ENCODE data around the gene UNC79.
"Not testable (repeated sequence)": the region's sequence is repeated elsewhere in the genome, so short reads cannot be mapped to it uniquely, and the experiment has no call there.

Gene UNC79

DNA sequence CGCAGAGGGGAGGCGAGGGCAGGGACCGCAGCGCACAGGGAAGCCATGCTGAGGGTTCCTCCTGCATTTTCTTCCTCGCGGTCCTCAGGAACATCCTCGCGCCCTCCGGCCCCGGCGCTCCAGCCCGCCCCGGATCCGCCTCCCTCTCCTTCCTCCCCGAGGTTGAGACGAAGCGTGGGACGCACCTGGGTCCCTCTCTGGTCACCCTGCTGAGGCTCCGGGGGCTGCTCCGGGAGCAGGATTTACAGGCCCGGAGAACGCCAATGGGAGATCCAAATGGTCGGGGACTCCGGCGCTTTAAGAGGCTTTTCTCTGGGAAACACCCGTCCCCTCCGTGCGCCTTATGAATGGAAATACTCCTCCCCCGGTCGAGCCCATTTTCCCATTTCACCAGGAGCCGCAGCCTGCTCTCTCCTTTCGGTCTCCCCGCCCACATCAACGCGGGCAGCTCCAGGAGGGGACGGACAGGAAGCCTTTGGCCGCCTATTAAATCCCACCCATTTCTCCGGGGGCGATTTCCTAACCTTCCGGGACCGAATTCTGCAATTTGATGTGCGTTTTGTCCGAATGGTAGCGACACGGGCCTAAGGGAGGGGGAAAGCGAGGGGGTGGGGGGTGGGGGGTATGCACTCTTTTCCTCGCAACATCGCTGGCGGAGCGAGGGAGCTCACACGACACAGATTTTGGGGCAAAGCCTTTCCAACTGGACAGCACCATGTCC lies at the start of gene UNC79:
TSS of gene UNC79 (plus strand) at position 625 of the 721 bp plus-strand sequence. CDS start at position 716, 91 bp downstream.
- Mint-ChIP-seq H3K4me1 (no peaks in the 10 kb centered on the region), H3K4me3 (no peak within 1 kb of the TSS), H3K27ac (no peak within 1 kb of the TSS), H3K36me3 (no peaks in the 10 kb centered on the region), H3K9me3 (peaks cover 12% of the 10 kb centered on the region)
- ATAC-seq (no peak), DNase-seq (ENCODE audit: low spot score in 2 of 2) (no peak)

DNA sequence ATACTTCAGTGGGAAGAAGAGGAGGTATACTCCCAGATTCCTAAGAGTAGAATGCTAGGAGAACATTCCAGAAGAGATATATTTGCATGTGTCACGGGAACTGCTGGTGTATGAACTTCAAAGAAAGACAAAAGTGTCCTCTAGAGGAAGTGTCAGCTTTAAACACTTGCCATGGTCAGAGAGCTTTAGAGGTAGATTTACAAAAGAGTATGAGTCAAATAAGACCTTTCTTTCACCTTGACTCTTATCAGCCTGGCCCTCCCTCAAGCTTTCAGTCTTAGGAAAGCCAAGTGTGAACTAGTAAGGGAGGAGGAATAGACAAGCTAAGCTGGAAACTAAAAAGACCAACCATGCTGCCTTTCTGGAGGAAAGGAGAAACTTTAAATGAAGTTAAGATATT lies 49.1 kb upstream of the UNC79 start:
- DNase-seq (ENCODE audit: low spot score in 2 of 2) (no peak), ATAC-seq (no peak)
- H3K27ac Mint-ChIP-seq, result no peak overlapping the region
- no peaks in the 10 kb centered on the region for H3K4me1 Mint-ChIP-seq
- no peaks in the 10 kb centered on the region for H3K9me3 Mint-ChIP-seq
- H3K4me3 Mint-ChIP-seq, result no peak overlapping the region
- H3K36me3 Mint-ChIP-seq, result no peaks in the 10 kb centered on the region

DNA sequence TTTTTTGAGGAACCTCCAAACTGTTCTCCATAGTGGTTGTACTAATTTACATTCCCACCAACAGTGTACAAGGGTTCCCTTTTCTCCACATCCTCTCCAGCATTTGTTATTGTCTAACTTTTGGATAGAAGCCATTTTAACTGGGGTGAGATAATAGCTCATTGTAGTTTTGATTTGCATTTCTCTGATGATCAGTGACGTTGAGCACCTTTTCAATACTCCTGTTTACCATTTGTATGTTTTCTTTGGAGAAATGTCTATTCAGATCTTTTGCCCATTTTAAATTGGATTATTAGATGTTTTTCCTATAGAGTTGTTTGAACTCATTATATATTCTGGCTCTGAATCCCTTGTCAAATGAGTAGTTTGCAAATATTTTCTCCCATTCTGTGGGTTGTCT lies 46.5 kb upstream of the UNC79 start:
- not testable (repeated sequence) for ATAC-seq; H3K36me3 Mint-ChIP-seq; DNase-seq (ENCODE audit: low spot score in 2 of 2); H3K27ac Mint-ChIP-seq; H3K4me1 Mint-ChIP-seq; H3K9me3 Mint-ChIP-seq; H3K4me3 Mint-ChIP-seq

DNA sequence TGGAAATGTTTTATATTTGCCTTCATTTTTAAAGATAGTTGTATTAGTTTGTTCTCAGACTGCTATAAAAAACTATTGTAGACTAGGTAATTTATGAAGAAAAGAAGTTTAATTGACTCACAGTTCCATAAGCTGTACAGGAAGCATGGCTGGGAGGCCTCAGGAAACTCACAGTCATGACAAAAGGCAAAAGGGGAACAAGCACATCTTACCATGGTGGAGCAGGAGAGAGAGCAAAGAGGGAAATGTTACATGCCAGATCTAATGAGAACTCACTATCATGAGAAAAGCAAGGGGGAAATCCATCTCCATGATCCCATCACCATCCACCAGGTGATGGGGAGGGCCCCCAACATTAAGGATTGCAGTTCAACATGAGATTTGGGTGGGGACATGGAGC lies 35.5 kb upstream of the UNC79 start:
- Mint-ChIP-seq H3K9me3 (peaks cover 9% of the 10 kb centered on the region), H3K4me3 (no peak overlapping the region), H3K36me3 (no peaks in the 10 kb centered on the region), H3K4me1 (no peaks in the 10 kb centered on the region), H3K27ac (no peak overlapping the region)
- no peak for DNase-seq (ENCODE audit: low spot score in 2 of 2)
- ATAC-seq, result no peak

DNA sequence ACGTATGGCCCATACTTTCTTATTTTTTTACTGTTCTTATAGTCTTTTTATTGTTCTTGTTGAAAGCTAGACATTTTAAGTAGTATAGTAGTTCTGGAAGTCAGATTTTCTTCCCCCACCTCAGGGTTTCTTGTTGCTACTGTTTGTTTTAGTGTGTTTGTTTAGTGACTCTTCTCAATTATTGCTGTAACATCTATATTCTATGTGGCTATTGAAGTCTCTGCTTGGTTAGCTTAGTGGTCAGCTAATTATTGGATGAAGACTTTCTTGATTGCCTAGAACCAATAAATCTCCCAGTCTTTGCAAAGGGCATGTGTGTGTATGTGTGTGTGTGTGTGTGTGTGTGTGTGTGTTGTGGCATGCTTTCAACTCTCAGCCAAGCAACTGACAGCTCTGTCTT lies 34.3 kb upstream of the UNC79 start:
- Mint-ChIP-seq H3K27ac (no peak overlapping the region), H3K9me3 (peaks cover 9% of the 10 kb centered on the region), H3K4me3 (no peak overlapping the region), H3K4me1 (no peaks in the 10 kb centered on the region), H3K36me3 (no peaks in the 10 kb centered on the region)
- ATAC-seq (no peak), DNase-seq (ENCODE audit: low spot score in 2 of 2) (no peak)

DNA sequence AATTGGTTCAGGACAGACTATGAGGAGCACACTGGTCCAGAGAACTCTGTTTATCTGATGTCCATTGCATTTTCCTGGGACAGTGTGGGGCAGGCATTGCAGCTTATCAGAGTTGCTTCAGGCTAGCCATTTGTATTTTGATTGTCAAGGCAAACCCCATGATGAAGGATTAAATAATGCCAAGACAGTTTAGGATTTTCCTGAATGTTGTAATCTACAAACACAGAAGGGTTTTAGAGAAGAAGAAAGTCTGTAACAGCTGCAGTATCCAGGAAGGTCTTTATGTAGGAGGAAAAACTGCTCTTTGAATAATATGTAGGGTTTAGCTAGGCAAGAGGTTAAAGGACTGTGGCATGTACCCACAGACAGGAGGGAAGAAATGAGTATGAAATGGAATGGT lies 32.2 kb upstream of the UNC79 start:
- Mint-ChIP-seq H3K27ac (no peak overlapping the region), H3K4me3 (no peak overlapping the region), H3K4me1 (no peaks in the 10 kb centered on the region), H3K36me3 (no peaks in the 10 kb centered on the region), H3K9me3 (peaks cover 9% of the 10 kb centered on the region)
- ATAC-seq (no peak), DNase-seq (ENCODE audit: low spot score in 2 of 2) (no peak)

DNA sequence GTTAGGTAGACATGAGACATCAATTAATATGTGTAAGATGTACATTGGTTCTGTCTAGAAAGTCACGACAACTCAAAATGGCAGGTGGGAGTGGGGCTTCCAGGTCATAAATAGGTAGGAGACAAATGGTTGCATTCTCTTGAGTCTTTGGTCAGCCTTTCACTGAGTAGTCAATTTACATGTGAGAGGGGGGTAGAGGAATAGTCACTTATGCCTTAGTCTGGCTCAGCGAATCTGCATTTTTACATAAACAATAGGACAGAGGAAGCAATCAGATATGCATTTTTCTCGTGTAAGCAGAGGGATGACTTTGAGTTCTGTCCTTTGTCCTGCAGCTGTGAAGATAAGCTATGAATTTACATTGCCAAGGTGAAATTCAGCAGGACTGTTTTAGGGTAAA lies 27.8 kb upstream of the UNC79 start:
- ATAC-seq (no peak), DNase-seq (ENCODE audit: low spot score in 2 of 2) (no peak)
- Mint-ChIP-seq H3K4me3 (no peak overlapping the region), H3K27ac (no peak overlapping the region), H3K36me3 (no peaks in the 10 kb centered on the region), H3K9me3 (no peaks in the 10 kb centered on the region), H3K4me1 (no peaks in the 10 kb centered on the region)

DNA sequence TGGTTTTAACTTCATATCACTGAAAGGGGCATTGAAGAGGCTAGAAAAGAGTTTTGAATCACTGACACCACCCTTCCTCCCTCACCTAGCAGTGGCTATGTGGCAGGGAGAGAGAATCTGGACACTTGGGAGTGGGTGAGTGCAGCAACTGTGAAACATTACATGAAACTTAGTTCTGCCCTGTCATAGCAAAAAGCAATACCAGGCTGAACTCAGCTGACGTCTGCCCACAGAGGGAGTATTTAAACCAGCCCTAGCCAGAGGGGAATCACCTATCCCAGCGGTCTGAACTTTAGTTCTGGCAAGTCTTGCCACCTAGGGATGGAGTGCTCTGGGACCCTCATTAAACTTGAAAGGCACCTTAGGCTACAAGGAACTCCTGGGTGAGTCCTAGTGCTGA lies 20.7 kb upstream of the UNC79 start:
- Mint-ChIP-seq H3K27ac (no peak overlapping the region), H3K9me3 (peaks cover 8% of the 10 kb centered on the region), H3K36me3 (no peaks in the 10 kb centered on the region), H3K4me3 (no peak overlapping the region), H3K4me1 (no peaks in the 10 kb centered on the region)
- ATAC-seq (no peak), DNase-seq (ENCODE audit: low spot score in 2 of 2) (no peak)

DNA sequence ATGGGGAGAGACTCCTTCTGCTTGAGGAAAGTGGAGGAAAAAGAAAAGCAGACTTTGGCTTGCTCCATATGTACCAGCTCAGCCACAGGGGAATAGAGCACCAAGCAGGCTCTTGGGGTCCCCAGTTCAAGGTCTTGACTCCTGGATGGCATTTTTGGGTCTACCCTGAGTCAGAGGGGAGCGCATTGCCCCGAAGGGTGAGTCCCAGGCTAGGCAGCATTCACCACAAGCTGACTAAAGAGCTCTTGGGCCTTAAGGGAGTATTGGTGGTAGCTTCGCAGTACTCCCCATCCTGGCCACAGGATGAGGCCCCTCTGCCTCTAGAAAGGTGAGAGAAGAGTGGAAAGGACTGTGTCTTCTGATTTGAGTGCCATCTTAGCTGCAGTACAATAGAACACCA lies 19.8 kb upstream of the UNC79 start:
- Mint-ChIP-seq H3K27ac (no peak overlapping the region), H3K4me3 (no peak overlapping the region), H3K9me3 (peaks cover 8% of the 10 kb centered on the region), H3K4me1 (no peaks in the 10 kb centered on the region), H3K36me3 (no peaks in the 10 kb centered on the region)
- ATAC-seq (no peak), DNase-seq (ENCODE audit: low spot score in 2 of 2) (no peak)

DNA sequence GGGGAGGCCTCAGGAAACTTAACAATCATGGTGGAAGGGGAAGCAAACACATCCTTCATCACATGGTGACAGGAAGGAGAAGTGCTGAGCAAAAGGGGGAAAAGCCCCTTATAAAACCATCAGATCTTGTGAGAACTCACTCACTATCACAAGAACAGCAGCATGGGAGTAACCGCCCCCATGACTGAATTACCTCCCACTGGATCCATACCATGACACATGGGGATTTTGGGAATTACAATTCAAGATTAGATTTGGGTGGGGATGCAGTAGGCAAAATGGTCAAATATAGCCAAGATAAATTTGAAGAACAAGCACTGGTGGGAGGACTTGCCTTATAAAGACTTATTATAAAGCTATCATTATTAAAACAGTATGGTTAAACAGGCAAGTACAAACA lies 5.6 kb upstream of the UNC79 start:
- not testable (repeated sequence) for H3K27ac Mint-ChIP-seq; DNase-seq (ENCODE audit: low spot score in 2 of 2); H3K4me3 Mint-ChIP-seq; ATAC-seq; H3K36me3 Mint-ChIP-seq; H3K4me1 Mint-ChIP-seq
- H3K9me3 Mint-ChIP-seq, result peaks cover 15% of the 10 kb centered on the region

DNA sequence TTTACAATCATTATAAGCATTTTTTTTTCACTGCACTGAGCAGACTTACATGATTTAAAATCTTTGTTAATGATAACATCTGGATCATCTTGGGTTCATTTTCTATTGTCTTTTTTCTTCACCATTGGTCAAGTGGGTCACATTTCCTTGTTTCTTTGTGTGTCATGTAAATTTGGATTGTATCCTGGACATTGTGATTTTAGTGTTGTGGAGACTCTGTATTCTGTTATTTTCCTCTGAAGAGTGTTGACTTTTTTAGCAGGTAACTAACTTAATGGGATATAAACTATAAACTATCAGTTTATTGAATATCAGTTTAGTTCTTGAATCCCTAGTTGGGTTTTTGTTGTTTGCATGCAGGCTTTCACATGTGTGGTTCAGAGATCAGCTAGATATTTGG lies 4.0 kb upstream of the UNC79 start:
- H3K27ac Mint-ChIP-seq, result no peak overlapping the region
- peaks cover 15% of the 10 kb centered on the region for H3K9me3 Mint-ChIP-seq
- DNase-seq (ENCODE audit: low spot score in 2 of 2), result no peak
- ATAC-seq, result no peak
- H3K4me3 Mint-ChIP-seq, result no peak overlapping the region
- H3K4me1 Mint-ChIP-seq, result no peaks in the 10 kb centered on the region
- no peaks in the 10 kb centered on the region for H3K36me3 Mint-ChIP-seq

DNA sequence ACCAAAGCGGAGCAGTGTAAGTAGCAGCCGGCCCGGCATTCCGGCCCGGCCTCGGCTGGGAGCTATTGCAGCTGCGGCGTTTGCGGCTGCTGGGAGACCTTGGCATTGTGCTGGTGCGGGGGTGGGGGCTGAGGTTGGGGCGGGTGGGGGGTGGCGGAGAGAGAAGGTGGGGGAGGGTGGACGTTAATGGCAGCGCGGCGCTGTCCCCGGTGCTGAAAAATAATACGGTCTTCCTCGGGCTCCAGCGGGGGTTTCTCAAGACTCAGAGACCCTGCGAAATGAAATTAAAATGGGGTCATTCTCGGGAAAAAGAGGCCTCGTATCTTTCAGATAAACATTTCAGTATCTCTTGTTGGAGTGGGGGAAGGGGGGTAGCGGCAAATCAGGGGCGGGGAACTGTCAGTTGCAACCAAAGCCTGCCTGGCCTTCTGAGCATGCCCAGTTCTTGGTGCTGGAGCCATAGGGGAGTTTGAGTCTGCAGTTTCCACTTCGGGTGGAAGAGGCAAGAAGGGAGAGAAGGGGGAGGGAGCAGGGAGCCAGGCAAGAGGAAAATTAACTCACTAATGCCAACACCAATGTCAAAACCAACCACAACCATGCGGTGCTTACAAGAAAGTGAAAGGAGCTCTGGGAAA lies 414 bp downstream of the UNC79 start:
- no peak overlapping the region for H3K4me3 Mint-ChIP-seq
- no peaks in the 10 kb centered on the region for H3K36me3 Mint-ChIP-seq
- ATAC-seq (no peak), DNase-seq (ENCODE audit: low spot score in 2 of 2) (no peak)
- no peaks in the 10 kb centered on the region for H3K4me1 Mint-ChIP-seq
- H3K9me3 Mint-ChIP-seq, result peaks cover 10% of the 10 kb centered on the region
- no peak overlapping the region for H3K27ac Mint-ChIP-seq

DNA sequence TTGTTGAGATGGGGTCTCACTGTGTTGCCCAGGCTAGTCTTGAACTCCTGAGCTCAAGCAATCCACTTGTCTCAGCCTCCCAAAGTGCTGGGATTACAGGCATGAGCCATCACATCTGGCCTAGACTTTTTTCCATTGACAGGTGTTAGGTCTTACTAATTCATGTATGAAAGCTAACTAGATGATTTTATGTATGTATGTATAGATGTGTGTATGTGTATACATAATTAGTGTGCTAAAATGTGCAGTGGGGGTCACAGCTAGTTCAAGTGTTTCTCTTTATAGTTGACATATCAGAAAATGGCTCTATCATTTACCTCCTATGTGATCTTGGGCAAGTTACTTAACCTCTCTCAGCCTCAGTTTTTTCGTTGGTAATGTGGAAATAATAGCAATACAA lies 23.5 kb downstream of the UNC79 start:
- H3K36me3 Mint-ChIP-seq, result no peaks in the 10 kb centered on the region
- ATAC-seq (no peak), DNase-seq (ENCODE audit: low spot score in 2 of 2) (no peak)
- H3K9me3 Mint-ChIP-seq, result no peaks in the 10 kb centered on the region
- H3K4me3 Mint-ChIP-seq, result no peak overlapping the region
- H3K27ac Mint-ChIP-seq, result no peak overlapping the region
- no peaks in the 10 kb centered on the region for H3K4me1 Mint-ChIP-seq

DNA sequence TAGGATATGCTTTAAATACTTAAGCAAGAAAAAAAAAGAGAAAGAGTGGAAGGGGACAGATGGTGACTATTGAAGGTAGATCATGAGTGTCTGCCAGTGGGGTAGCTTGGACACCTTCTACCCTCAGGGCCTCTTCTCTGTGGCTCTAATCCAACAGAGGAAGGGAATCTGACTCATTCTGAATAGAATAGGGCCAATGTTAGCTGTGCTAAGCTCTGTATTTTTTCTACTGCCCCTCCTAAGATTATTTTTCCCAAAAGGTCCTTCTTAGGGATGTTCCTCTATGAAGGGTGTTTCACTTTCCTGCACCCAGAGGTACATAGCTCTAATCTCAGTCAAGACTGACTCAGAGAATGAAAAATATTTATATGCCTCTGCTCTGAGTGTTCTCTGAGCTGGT lies 25.6 kb downstream of the UNC79 start:
- H3K4me1 Mint-ChIP-seq, result no peaks in the 10 kb centered on the region
- H3K9me3 Mint-ChIP-seq, result no peaks in the 10 kb centered on the region
- no peaks in the 10 kb centered on the region for H3K36me3 Mint-ChIP-seq
- H3K4me3 Mint-ChIP-seq, result no peak overlapping the region
- DNase-seq (ENCODE audit: low spot score in 2 of 2) (no peak), ATAC-seq (no peak)
- H3K27ac Mint-ChIP-seq, result no peak overlapping the region

DNA sequence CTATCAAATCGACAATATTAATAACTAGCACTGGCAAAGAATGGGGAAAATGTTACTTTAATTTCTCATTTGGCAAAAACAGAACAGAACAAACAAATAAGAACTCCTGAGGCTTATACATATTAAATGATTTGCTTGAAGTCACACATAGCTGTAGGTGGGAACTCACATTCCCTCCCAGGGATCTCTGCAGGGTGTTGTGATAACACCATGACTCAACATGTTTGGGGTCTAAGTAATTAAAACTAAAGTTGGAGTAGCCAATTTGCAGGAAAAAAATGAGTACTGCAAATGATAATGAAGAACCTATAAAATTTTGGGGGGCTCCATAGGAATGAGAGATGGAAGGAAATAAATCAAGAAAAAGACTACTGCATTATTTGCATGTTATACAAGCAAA lies 27.5 kb downstream of the UNC79 start:
- DNase-seq (ENCODE audit: low spot score in 2 of 2), result no peak
- Mint-ChIP-seq H3K27ac (no peak overlapping the region), H3K9me3 (no peaks in the 10 kb centered on the region), H3K4me3 (no peak overlapping the region), H3K36me3 (no peaks in the 10 kb centered on the region), H3K4me1 (no peaks in the 10 kb centered on the region)
- no peak for ATAC-seq

DNA sequence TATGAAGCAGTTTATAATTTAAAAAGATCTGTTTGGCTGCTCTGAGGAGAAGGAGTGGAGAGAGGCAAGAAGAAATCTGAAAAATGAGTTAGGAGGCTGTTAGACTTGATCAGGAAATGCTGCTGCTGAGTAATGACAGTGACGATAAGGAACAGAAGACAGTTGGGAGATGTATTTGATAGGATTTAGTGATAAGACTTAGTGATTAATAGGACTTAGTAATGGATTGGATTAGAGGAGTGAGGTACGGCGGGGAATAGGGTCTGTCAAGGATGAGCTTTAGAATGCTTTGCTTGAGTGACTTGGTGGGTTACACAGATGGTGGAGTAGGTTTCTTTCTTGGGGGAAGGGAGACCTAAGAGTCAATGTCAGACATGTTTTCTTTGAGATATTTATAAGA lies 31.7 kb downstream of the UNC79 start:
- Mint-ChIP-seq H3K27ac (no peak overlapping the region), H3K4me1 (no peaks in the 10 kb centered on the region), H3K4me3 (no peak overlapping the region), H3K9me3 (no peaks in the 10 kb centered on the region), H3K36me3 (no peaks in the 10 kb centered on the region)
- DNase-seq (ENCODE audit: low spot score in 2 of 2), result no peak
- no peak for ATAC-seq

Data from stimulated activated effector memory CD8-positive, alpha-beta T cell treated with anti-CD3 and anti-CD28 coated beads, Interleukin-12 subunit alpha, Interleukin-12 subunit beta, amount 100 ng/mL, for 72 hours (primary cell).